ENCODE measurements around the gene TSPAN5.

GRCh38 chr4:98656443-98656842 is 2.0 kb downstream of the TSPAN5 start:
- TF ChIP-seq, protein P1, sequence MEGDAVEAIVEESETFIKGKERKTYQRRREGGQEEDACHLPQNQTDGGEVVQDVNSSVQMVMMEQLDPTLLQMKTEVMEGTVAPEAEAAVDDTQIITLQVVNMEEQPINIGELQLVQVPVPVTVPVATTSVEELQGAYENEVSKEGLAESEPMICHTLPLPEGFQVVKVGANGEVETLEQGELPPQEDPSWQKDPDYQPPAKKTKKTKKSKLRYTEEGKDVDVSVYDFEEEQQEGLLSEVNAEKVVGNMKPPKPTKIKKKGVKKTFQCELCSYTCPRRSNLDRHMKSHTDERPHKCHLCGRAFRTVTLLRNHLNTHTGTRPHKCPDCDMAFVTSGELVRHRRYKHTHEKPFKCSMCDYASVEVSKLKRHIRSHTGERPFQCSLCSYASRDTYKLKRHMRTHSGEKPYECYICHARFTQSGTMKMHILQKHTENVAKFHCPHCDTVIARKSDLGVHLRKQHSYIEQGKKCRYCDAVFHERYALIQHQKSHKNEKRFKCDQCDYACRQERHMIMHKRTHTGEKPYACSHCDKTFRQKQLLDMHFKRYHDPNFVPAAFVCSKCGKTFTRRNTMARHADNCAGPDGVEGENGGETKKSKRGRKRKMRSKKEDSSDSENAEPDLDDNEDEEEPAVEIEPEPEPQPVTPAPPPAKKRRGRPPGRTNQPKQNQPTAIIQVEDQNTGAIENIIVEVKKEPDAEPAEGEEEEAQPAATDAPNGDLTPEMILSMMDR (IDR thresholded peaks at IDR 0.05 in 8 of 11, conservative IDR thresholded peaks at IDR 0.05 in 3 of 11) = no peak
- TF ChIP-seq POLR2AphosphoS5 (IDR thresholded peaks at IDR 0.05) (no peak), POLR2A (IDR thresholded peaks at IDR 0.05) (no peak)
